Heart left ventricle (tissue), 16 donors: ENCODE measurements around the gene ADORA3. TPM values are rescaled to one million over a fixed set of nuclear protein-coding genes. Genes with fewer than 3 reads are reported as not detected.

Source experiments
- ATAC-seq, 4 donors: fragments of 200-7000 bp; cut with Tn5 transposase; one replicate each; pipeline ENCODE4 v1.9.1; 2020 to 2022; ENCODE audit warnings: moderate library complexity in 4 of 4, mild to moderate bottlenecking in 3 of 4, moderate number of reproducible peaks in 1 of 4
- DNase-seq, 5 donors: peaks; one replicate each; pipeline ENCODE4 v3.0.0-alpha.2; 2020
- H3K27ac ChIP-seq, 12 donors: fragments of 200-600 bp; sonication (generic) in 4 of 12; one replicate each; pipeline versions ENCODE4 v1.5.0 to v1.8.0; 2016 to 2022; ENCODE audit warnings: mild to moderate bottlenecking in 2 of 12
- H3K27me3 ChIP-seq, 9 donors: fragments of 200-600 bp; sonication (generic) in 2 of 9; one replicate each; pipeline versions ENCODE4 v1.5.1 to v1.8.0; 2016 to 2022; ENCODE audit warnings: mild to moderate bottlenecking in 3 of 9
- H3K36me3 ChIP-seq, 9 donors: fragments of 200-600 bp; sonication (generic) in 2 of 9; one replicate each; pipeline versions ENCODE4 v1.5.0 to v1.8.0; 2018 to 2022; ENCODE audit warnings: mild to moderate bottlenecking in 2 of 9
- H3K4me1 ChIP-seq, 12 donors: fragments of 200-600 bp; sonication (generic) in 4 of 12; one replicate each; pipeline versions ENCODE4 v1.5.0 to v1.8.0; 2016 to 2022; ENCODE audit warnings: mild to moderate bottlenecking in 3 of 12
- H3K4me3 ChIP-seq, 12 donors: fragments of 200-600 bp; sonication (generic) in 4 of 12; one replicate each; pipeline versions ENCODE4 v1.5.0 to v1.8.0; 2017 to 2022; ENCODE audit warnings: mild to moderate bottlenecking in 9 of 12, moderate library complexity in 4 of 12
- H3K9me3 ChIP-seq, 12 donors: fragments of 200-600 bp; sonication (generic) in 4 of 12; one replicate each; pipeline versions ENCODE4 v1.5.0 to v1.8.0; 2016 to 2022; ENCODE audit warnings: mild to moderate bottlenecking in 1 of 12
- POLR2A ChIP-seq, 2 donors: fragments of 450-650 bp; IDR thresholded peaks; one replicate each; pipeline ENCODE4 v1.6.1; 2017; ENCODE audit warnings: antibody characterized with exemption in 2 of 2, mild to moderate bottlenecking in 2 of 2, moderate library complexity in 2 of 2
- WGBS, 4 donors: extraction: QIAGEN DNeasy Blood & Tissue Kit in 2 of 4; methylation state at CpG; one replicate each; pipeline versions ENCODE4 v1.1.5 to v1.1.7; 2013 to 2018; 5-methylcytosine and 5-hydroxymethylcytosine counted together
- intact Hi-C, 10 donors: fragments of 100-400 bp; cut with DNase I; formaldehyde crosslinking; loops; one replicate each; pipeline versions ENCODE4 v1.11.1 to v1.14.2; 2022
- polyA plus RNA-seq, 2 donors: library from polyadenylated mRNA; stranded (reverse); fragments of 200-250 nt; gene quantifications; one replicate each; pipeline ENCODE4 v1.2.3, GENCODE V29; 2013
- total RNA-seq, 9 donors: library from RNA; depleted of rRNA in 2 of 9; stranded (reverse); fragments of >200 nt in 2 of 9; fragmentation: NEBNext Ultra II Directional in 3 of 9; extraction: Animal tissue kit (Norgen Biotek cat#: 25700) in 3 of 9; gene quantifications; one replicate each; pipeline versions ENCODE4 v1.1.0 to v1.2.4, GENCODE V29; 2016 to 2023
- TF ChIP-seq, protein P1 (sequence below), 12 donors: fragments of 200-600 bp; sonication (generic) in 4 of 12; IDR thresholded peaks; one replicate each; pipeline versions ENCODE4 v1.5.0 to v1.8.0; 2018 to 2022; ENCODE audit warnings: antibody characterized with exemption in 12 of 12, mild to moderate bottlenecking in 5 of 12
- donor health status: ischemic (EF 13 %, LVEDD 7.1; RV severe dilation, severe dysfunction).
- donor health status: healthy with polysubstance abuse.
- donor health status: DM: no; HTN: yes; CAD: no.
- donor health status: DM: no; HTN: no; CAD: no.
- donor health status: ischemic (EF 25% LVEDD 6.9; RV normal size, moderate dysfunction).
- donor health status: ischemic (EF 25% LVEDD 5.7; RV mildly dilated, moderate dysfunction).
- donor health status: healthy.
- donor health status: DM: yes; HTN: yes; CAD: no.
- donor health status: ischemic (EF 35%, LVEDD 5.7; RV mildly dilated, moderate dysfunction).
- donor health status: nonischemic (EF 11% LVEDD 7.7; RV severe dilation, severe dysfunction).
- donor health status: DM: yes; HTN: yes; CAD: no.
- donor health status: PGD.
- donor health status: ischemic (EF 29% LVEDD 5.4; RV normal size, mild dysfunction).
- donor health status: nonischemic (EF 23%, LVEDD 6.1; RV moderate dilation, normal function).

The ADORA3 gene
- total and polyA plus RNA-seq, 11 donors = 0.12 to 6.2 (median 1.5) TPM

GRCh38 chr1:111507411-111508201 lies 4.2 kb upstream of the ADORA3 start:
- H3K27me3 ChIP-seq = no peaks in the 10 kb centered on the region
- ATAC-seq = peak; percentile 72 to 78 (median 76)
- TF ChIP-seq POLR2A (IDR thresholded peaks at IDR 0.05) = no peak
- TF ChIP-seq, protein P1, sequence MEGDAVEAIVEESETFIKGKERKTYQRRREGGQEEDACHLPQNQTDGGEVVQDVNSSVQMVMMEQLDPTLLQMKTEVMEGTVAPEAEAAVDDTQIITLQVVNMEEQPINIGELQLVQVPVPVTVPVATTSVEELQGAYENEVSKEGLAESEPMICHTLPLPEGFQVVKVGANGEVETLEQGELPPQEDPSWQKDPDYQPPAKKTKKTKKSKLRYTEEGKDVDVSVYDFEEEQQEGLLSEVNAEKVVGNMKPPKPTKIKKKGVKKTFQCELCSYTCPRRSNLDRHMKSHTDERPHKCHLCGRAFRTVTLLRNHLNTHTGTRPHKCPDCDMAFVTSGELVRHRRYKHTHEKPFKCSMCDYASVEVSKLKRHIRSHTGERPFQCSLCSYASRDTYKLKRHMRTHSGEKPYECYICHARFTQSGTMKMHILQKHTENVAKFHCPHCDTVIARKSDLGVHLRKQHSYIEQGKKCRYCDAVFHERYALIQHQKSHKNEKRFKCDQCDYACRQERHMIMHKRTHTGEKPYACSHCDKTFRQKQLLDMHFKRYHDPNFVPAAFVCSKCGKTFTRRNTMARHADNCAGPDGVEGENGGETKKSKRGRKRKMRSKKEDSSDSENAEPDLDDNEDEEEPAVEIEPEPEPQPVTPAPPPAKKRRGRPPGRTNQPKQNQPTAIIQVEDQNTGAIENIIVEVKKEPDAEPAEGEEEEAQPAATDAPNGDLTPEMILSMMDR (IDR thresholded peaks at IDR 0.05) = peak in 1 of 12 donors; percentile 7
- H3K4me3 ChIP-seq = peak overlapping the region in 10 of 12 donors; percentile 14 to 52 (median 39)
- no peaks in the 10 kb centered on the region for H3K36me3 ChIP-seq
- H3K9me3 ChIP-seq = no peaks in the 10 kb centered on the region
- WGBS, 4 donors = 22 to 36% (median 29%) methylated on average over 12 to 15 of the region's 15 CpGs
- DNase-seq = peak; percentile 71 to 89 (median 85)
- peaks cover 6 to 100% (median 37%) of the 10 kb centered on the region in 12 donors for H3K4me1 ChIP-seq
- peak overlapping the region; percentile 82 to 99 (median 92) for H3K27ac ChIP-seq
- intact Hi-C loops = loop anchor here (1.0 to 5.0 kb wide), 14 partner anchors 59 to 262 kb away; partner anchors contain the start of genes DDX20 (in 5 of the 10), ATP5PB (in 1 of the 10) and WDR77 (in 1 of the 10)

GRCh38 chr1:111506561-111506960 lies 3.1 kb upstream of the ADORA3 start:
- no peaks in the 10 kb centered on the region for H3K27me3 ChIP-seq
- no peaks in the 10 kb centered on the region for H3K9me3 ChIP-seq
- peak overlapping the region in 7 of 12 donors; percentile 15 to 99 (median 44) for H3K27ac ChIP-seq
- intact Hi-C loops = loop anchor here in 6 of 10 donors (5.0 kb wide), 4 partner anchors 151 to 251 kb away; partner anchors contain the start of gene DDX20 (in 4 of the 6)
- H3K36me3 ChIP-seq = no peaks in the 10 kb centered on the region
- no peak for TF ChIP-seq POLR2A (IDR thresholded peaks at IDR 0.05)
- TF ChIP-seq, protein P1 (IDR thresholded peaks at IDR 0.05) = no peak
- DNase-seq = no peak
- H3K4me1 ChIP-seq = peaks cover 6 to 94% (median 37%) of the 10 kb centered on the region in 12 donors
- 50 to 80% (median 52%) methylated on average over 2 of the region's 2 CpGs for WGBS, 4 donors
- no peak for ATAC-seq
- no peak overlapping the region for H3K4me3 ChIP-seq

GRCh38 chr1:111505641-111506119 lies 2.2 kb upstream of the ADORA3 start:
- Histone ChIP-seq H3K36me3 (no peaks in the 10 kb centered on the region), H3K4me3 (no peak overlapping the region), H3K9me3 (no peaks in the 10 kb centered on the region), H3K27ac (peak overlapping the region in 4 of 12 donors; percentile 28 to 99 (median 66)), H3K4me1 (peaks cover 6 to 93% (median 35%) of the 10 kb centered on the region in 12 donors), H3K27me3 (no peaks in the 10 kb centered on the region)
- peak in 1 of 5 donors; percentile 38 for DNase-seq
- no peak for ATAC-seq
- WGBS, 4 donors = 80 to 95% (median 87%) methylated on average over 6 of the region's 6 CpGs
- intact Hi-C loops = loop anchor here in 6 of 10 donors (5.0 kb wide), 4 partner anchors 152 to 252 kb away; partner anchors contain the start of gene DDX20 (in 4 of the 6)
- TF ChIP-seq, protein P1 (IDR thresholded peaks at IDR 0.05) = no peak
- no peak for TF ChIP-seq POLR2A (IDR thresholded peaks at IDR 0.05)

- no peak for DNase-seq
- H3K4me1 ChIP-seq = peaks cover 0 to 87% (median 20%) of the 10 kb centered on the region in 12 donors
- peak overlapping the region in 1 of 12 donors; percentile 99 for H3K27ac ChIP-seq
Measured at GRCh38 chr1:111504097-111504496, 664 bp upstream of the ADORA3 start.

More at GRCh38 chr1:111504097-111504496, 664 bp upstream of the ADORA3 start:
- ATAC-seq = no peak
- Histone ChIP-seq H3K27me3 (no peaks in the 10 kb centered on the region), H3K36me3 (peaks cover 0 to 6% (median 0%) of the 10 kb centered on the region in 9 donors), H3K4me3 (peak overlapping the region in 1 of 12 donors; percentile 15), H3K9me3 (no peaks in the 10 kb centered on the region)
- 55 to 68% (median 67%) methylated on average over 6 of the region's 6 CpGs for WGBS, 4 donors
- intact Hi-C loops = no loop called here
- TF ChIP-seq, protein P1 (IDR thresholded peaks at IDR 0.05) = no peak
- no peak for TF ChIP-seq POLR2A (IDR thresholded peaks at IDR 0.05)
